Fibroblast of peridontal ligament (primary cell): ENCODE results near the gene SEZ6L.
"Not testable (repeated sequence)": the region's sequence is repeated elsewhere in the genome, so short reads cannot be mapped to it uniquely, and the experiment has no call there.

Experiments used
- DNase-seq: peaks from one replicate; pipeline ENCODE4 v3.0.0-alpha.2; 2010; ENCODE audit errors: extremely low read depth

The SEZ6L gene

GRCh38 chr22:26382782-26383181 lies 213.5 kb downstream of the SEZ6L start:
- DNase-seq: no peak

GRCh38 chr22:26383968-26384556 lies 214.8 kb downstream of the SEZ6L start:
- no peak for DNase-seq

GRCh38 chr22:26385164-26385563 lies 215.9 kb downstream of the SEZ6L start:
- DNase-seq: no peak

- DNase-seq: no peak
Measured at GRCh38 chr22:26389125-26389524, 219.9 kb downstream of the SEZ6L start.

GRCh38 chr22:26391091-26391490 lies 221.8 kb downstream of the SEZ6L start:
- no peak for DNase-seq

- DNase-seq: no peak
Measured at GRCh38 chr22:26391623-26392022, 222.4 kb downstream of the SEZ6L start.

- no peak for DNase-seq
Measured at GRCh38 chr22:26393929-26394328, 224.7 kb downstream of the SEZ6L start.

GRCh38 chr22:26394777-26395176 lies 225.5 kb downstream of the SEZ6L start:
- DNase-seq: no peak

- DNase-seq: no peak
Measured at GRCh38 chr22:26395926-26396325, 226.7 kb downstream of the SEZ6L start.

- DNase-seq: peak; percentile 89
Measured at GRCh38 chr22:26398741-26399153, 229.5 kb downstream of the SEZ6L start.

GRCh38 chr22:26399289-26399688 lies 230.0 kb downstream of the SEZ6L start:
- no peak for DNase-seq

GRCh38 chr22:26401726-26402125 lies 232.5 kb downstream of the SEZ6L start:
- DNase-seq: no peak

GRCh38 chr22:26404851-26405421 lies 235.7 kb downstream of the SEZ6L start:
- peak; percentile 25 for DNase-seq

- peak; percentile 79 for DNase-seq
Measured at GRCh38 chr22:26406118-26406517, 236.9 kb downstream of the SEZ6L start.

GRCh38 chr22:26408562-26409220 lies 239.4 kb downstream of the SEZ6L start:
- DNase-seq: not testable (repeated sequence)

- DNase-seq: no peak
Measured at GRCh38 chr22:26409719-26410335, 240.6 kb downstream of the SEZ6L start.

- no peak for DNase-seq
Measured at GRCh38 chr22:26410386-26410785, 241.1 kb downstream of the SEZ6L start.

GRCh38 chr22:26414347-26414746 lies 245.1 kb downstream of the SEZ6L start:
- DNase-seq: no peak

GRCh38 chr22:26416256-26416655 lies 247.0 kb downstream of the SEZ6L start:
- no peak for DNase-seq

- DNase-seq: peak; percentile 62
Measured at GRCh38 chr22:26416670-26417276, 247.5 kb downstream of the SEZ6L start.

- DNase-seq: no peak
Measured at GRCh38 chr22:26417406-26417805, 248.1 kb downstream of the SEZ6L start.

GRCh38 chr22:26418620-26419019 lies 249.4 kb downstream of the SEZ6L start:
- DNase-seq: no peak
